Erythroblast (primary cell): ENCODE data around the gene STX18.

Experiments
- GATA1 ChIP-seq: IDR thresholded peaks from 2 replicates; pipeline ENCODE4 v1.6.1; 2011; ENCODE audit warnings: low read depth, mild to moderate bottlenecking, control low read depth, low read length, moderate library complexity
- POLR2A ChIP-seq: IDR thresholded peaks from 2 replicates; pipeline ENCODE4 v1.6.1; 2011; ENCODE audit warnings: mild to moderate bottlenecking, low read length

DNA sequence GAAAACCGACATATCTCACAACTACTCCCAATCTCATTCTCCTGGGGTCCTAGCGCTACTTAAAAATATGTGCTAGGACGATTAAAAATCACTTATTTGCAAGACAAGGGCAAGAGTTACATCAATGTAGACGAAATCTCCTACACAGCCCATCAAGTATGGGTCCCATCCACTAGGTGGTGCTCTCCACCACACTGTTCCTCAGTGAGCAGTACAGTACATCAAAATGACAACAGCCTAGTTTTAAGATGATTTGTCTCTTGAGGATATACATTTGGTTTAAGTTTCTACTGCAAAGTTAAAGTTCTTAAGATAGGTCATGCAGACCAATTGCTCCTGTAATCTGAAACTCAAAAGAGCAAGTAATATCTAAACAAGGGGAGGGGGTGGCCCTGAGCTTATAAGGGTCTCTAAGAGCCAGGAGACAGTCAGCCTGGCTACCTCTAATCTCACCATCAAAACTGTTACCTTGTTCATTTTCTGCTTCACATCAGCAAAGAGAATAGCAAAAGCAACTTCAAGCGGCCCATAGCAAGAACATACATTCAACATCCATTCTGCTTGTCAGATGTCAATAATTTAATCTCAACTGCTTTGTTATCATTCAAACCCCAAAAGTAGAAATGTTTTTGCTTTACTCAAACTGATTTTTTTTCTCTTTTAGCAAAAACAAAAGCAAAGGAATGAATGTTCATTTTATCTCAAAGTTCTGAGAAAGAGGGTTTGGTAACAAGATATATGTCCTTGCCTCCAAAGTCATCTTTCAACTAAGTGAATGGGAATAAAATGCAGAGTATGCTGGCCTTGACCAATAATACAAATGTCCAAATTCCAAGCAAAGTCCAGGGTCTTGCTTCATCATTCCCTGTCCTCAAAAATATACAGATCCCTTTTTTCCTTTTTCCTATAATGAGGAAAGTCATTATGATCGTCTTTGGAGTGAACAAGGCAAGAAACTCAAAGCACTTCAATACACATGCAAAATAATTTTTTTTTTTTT, 53.1 kb downstream of the STX18 start:
- no peak for TF ChIP-seq POLR2A
- no peak for TF ChIP-seq GATA1
